Stimulated activated CD4-positive, alpha-beta T cell treated with anti-CD3 and anti-CD28 coated beads, TNF-alpha, amount 100 ng/mL, for 48 hours (primary cell): ENCODE data around the gene ARHGAP32.

Experiments used
- DNase-seq, 3 donors: peaks; one replicate each; pipeline ENCODE4 v3.0.0-alpha.2; 2020; ENCODE audit warnings: low read depth in 3 of 3

Gene ARHGAP32

DNA sequence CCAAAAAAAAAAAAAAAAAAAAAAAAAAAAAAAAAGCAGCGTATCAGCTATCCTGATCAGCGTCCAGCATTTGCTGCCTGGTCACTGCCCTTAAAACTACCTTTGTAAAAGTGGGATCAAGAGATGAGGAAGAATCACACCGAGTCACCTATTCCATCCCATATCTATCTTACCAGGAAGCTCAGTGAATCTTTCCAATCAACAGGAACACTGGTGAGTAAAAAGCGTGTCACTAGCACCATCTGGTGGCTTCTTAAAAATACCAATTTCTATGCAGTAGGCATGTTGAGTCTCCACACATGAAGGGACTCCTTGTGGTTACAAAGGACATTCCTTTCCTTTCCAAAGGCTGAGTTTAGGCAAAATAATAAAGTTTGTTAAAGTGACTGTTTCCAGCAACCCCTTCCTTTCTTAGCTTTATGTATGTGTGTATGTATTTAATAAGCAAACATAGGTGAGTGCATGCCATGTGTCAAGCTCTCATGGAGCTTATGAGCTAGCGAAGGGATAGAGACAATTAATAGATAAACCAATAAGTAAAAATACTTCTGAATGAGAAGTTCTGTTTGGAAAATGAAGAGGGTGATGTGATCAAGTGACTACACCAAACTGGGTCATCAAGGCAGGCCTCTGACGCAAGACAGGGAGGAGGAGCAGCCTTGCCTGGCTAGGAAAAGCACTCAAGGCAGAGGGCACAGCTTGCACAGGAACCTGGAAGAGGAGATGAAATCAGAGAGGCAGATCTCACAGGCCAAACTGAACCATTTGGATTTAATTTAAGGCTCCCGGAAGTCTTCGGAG lies 235.5 kb downstream of the ARHGAP32 start:
- peak in 1 of 3 donors; percentile 14 for DNase-seq

DNA sequence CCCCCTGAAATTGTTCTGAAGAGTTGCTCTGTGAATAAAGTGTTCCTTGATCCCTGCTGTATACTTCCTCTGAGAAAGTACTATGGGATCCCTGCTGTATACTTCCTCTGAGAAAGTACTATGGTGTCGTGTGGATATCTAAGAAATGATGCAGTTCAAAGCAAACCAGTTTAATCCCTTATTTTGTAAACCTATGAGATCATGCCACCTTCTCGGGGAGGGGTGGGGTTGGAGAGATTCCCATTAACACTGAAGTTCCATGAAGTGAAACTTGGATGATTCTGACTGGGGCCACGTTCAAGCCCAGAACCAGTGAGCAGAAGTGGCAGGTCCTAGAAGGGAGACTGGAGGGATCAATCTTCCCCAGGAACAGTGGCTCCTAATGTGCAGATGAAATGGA lies 236.5 kb downstream of the ARHGAP32 start:
- no peak for DNase-seq

DNA sequence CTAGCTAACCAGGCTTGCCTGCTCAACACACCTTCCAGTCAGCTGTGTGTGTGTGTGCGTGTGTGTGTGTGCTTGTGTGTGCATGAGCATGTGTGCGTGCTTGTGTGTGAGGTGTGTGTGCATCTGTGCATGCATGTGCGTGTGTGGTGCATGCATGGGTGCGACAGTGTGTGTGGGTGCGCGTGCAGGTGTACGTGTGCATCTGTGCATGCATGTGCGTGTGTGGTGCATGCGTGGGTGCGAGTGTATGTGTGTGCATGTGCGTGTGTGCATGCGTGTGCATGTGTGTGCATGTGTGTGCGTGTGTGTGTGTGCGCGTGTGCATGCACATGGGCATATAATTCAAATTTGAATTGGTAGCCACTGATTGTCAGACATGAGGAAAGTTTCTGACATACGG lies 239.0 kb downstream of the ARHGAP32 start:
- no peak for DNase-seq

- no peak for DNase-seq
These were observed 242.2 kb downstream of the ARHGAP32 start for GRCh38 chr11:128949791-128950454.

DNA sequence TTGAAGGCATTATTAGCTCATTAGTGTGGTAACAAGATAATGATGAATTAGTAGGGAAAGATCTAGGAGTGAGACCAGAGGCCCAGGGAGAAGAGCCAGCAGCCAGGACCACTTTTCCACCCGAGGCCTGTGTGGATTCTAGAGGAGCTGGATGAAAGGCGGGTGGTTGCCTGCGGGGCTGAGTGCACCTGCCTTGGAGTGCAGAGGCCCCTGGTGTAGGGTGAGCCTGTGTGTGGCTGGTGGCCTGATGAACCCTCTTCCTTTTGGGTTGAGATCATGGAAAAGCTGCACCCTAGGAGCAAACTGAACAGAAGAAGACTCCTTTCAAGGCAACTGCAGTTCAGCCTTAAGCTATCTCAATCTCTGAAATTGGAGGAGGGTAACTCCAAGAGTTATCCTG lies 243.5 kb downstream of the ARHGAP32 start:
- DNase-seq: no peak

DNA sequence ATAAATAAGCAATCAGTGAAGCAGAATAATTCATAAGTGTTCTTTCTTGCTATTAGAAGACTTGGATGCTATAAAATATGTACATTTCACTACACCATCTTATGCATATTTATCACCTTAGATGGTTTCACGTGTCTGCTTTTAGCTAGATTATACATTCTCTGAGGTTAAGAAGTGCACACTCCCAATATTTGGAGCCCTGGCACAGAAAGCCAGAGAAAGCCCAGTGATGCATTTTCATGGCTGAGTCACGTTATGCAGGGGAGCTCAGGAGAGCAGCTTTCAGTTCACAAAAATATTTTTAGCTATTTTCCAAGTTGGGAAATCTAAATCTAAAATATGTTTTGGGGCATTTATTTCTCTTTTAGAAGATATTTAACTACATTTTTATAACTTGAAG lies 244.4 kb downstream of the ARHGAP32 start:
- DNase-seq: no peak

- DNase-seq: no peak
These were observed 245.5 kb downstream of the ARHGAP32 start for GRCh38 chr11:128946648-128947047.

DNA sequence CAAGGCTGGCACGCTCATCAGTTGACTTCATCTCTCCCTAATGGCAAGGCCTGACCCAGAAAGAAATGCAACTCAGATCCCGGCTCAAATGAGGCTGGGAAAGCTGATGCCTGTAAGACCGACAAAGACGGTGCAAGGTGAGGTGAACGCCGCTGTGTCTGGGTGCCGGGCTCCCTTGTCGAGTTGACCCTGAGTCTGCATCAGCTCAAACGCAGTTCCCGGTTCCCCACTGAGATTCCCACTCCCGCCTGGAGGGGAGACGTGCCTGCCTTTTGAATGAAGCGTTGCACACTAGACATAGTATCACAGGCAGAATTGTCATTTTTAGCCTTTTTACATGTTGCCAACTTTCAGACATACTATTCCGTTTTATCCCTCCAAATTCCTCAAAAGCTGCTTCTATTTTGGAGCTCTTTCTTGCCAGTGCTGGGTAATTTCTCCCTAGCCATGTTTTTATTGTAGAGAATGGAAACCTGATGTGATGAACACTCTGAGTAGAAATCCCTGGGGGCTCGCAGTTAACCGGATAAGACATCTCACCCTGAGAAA lies 248.6 kb downstream of the ARHGAP32 start:
- DNase-seq: no peak

- DNase-seq: no peak
These were observed 249.2 kb downstream of the ARHGAP32 start, which contains the start of gene TP53AIP1 for GRCh38 chr11:128942817-128943427. TSS of gene TP53AIP1 (minus strand) at chr11:128942871. CDS start at chr11:128937818, 5,053 bp downstream.

DNA sequence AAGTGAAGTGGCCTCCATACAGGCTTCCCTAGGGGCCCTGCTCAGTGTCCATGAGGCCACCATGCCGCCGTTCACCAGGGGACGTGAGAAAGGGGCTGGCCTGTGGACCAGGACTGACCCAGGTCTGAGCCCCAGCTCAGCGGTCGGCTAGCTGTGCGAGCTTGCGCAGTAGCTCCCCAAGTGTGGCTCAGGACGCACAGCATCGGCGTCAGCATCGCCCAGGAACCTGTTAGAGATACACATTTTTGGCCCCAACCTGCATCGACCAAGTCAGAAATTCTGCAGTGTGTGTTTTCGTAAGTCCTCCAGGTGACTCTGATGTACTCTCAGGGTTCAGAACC lies 249.9 kb downstream of the ARHGAP32 start:
- DNase-seq: no peak

GRCh38 chr11:128941573-128942271 lies 250.4 kb downstream of the ARHGAP32 start:
- no peak for DNase-seq

GRCh38 chr11:128941110-128941509 lies 251.0 kb downstream of the ARHGAP32 start:
- no peak for DNase-seq

DNA sequence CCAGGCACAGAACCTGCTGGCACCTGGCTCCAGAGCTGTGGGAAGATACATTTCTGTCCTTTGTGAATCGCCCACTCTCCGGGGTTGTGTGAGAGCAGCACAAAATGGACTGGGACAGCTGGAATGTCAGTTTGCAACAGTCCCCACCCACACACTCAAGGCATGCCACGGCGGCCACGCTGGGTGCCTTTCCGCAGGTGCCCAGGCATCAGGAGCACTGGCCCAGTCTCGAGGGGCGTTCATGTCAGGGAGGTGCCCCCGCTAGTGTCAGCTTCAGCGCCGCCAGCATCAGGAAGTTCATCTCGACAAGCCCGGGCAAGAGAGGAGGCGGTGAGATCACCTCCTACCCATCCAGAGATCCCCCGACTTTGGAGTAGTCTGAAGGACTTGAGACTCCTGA lies 251.5 kb downstream of the ARHGAP32 start:
- no peak for DNase-seq

DNA sequence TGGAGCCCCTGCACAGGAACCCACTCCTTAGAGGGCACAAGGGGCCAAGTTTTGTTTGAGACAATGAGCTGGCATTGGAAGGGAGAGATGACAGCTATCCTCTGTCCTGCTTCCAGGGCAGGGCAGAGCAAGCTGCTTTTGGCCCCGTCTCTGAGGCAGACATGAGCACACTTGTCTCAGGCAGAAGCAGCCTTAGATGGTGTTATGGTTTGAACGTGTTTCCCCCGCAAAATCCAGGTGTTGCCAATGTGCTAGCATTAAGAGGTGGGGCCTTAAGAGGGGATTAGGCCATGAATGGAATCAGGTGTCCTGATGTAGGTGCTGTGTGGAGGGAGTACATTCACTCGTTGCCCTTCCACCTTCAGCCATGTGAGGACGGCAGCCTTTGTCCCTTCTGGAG lies 252.0 kb downstream of the ARHGAP32 start:
- DNase-seq: no peak

DNA sequence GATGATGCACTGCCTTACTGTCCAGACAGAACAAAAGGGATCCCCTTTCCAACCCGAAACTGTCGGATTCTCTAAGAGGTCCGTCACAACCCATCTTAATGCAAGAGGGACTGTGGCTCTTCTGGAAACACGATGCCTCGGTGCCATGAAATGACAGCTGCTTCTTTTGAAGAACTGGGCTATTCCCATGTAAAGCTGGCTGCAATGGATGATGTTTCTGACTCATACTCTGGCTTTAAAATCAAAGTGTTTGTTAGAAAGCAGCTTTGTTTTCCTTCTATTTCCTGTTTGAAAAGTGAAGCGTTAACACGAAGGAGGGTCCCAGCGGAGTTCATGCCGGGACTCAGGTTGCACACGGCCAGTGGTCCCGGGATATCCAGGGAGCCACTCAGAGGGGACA lies 252.5 kb downstream of the ARHGAP32 start:
- DNase-seq: no peak

DNA sequence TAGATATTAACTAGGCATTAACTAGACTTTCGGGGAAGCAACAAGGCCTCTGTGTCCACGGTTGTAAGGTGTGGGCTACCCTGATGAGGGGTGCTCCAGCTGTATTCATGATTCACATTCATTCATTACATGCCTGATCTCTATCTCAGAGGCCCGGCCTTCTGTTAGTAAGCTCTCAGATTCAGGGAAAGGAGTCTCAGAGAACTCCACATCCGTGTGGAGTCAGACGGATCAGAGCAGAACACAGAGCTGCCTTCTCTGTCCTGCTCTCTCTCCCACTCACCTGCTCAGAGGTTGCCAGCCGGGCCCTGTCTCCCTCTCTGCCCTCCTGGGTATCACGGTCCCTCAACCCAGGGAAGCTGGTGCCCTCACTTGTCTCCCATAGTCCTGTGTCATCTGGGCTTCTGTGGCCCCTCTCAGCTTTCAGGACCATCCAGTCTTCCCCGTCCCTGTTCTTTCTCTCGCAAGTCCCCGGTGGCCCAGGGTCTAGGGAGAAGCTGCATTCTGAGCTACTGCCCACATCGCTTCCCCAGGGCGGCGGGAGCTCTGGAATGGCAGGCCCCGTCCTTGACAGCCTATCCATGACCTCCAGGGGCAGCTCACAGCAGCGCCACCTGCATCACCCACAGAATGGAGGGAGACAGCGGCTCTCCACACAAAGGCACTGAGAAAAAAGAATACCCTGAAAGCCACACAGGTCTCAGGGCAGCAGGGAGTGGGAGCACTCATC lies 253.8 kb downstream of the ARHGAP32 start:
- no peak for DNase-seq

DNA sequence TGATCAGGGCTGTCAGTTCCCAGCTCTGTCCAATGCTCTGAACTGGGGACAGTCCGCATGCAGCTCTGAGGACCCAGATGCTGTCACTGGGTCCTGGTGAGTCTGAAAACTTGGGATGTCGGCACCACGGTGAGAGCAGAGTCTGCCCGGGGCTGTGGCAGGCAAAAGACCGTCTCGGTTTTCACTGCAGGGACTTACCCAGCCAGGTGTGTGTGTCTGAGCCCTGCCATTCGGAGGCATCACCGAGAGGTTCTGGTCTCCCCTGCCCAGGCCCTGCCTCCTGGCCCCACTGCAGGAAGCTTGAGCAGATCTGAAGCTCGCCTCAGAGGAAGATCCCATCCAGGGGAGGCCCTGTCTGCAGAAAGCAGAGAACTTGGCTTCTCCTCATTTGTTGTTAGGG lies 254.6 kb downstream of the ARHGAP32 start:
- no peak for DNase-seq

- DNase-seq: no peak
These were observed 255.4 kb downstream of the ARHGAP32 start for GRCh38 chr11:128936606-128937251.

- no peak for DNase-seq
These were observed 257.2 kb downstream of the ARHGAP32 start for GRCh38 chr11:128934926-128935325.

DNA sequence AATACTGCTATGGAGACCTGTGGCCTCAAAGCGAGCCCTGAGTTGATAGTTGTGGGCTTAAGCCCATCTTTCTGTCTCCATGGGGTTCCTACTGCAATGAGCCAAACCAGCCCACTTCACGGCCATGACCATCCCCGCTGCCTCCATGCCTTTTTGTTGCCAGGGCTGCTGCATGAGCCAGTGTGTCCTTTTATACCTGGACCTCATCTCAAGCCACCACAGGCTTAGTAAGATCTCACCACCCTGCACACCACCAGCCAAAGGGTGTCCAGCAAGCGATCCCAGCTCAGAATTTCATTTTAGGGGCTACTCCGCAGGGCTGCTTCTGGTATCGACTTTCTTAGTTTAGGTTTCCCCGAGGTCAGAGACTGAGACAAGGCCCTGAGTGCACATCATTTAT lies 257.8 kb downstream of the ARHGAP32 start:
- no peak for DNase-seq
